SIG-M5 treated with dmso at 0.1 percent for 504 hours (cell line): ENCODE results near the gene GPR107.

Source experiments
- DNase-seq: peaks from one replicate; lab custom pipeline; 2025; ENCODE audit not compliant: unreplicated experiment; lab: John Stamatoyannopoulos, UW

Gene GPR107

DNA sequence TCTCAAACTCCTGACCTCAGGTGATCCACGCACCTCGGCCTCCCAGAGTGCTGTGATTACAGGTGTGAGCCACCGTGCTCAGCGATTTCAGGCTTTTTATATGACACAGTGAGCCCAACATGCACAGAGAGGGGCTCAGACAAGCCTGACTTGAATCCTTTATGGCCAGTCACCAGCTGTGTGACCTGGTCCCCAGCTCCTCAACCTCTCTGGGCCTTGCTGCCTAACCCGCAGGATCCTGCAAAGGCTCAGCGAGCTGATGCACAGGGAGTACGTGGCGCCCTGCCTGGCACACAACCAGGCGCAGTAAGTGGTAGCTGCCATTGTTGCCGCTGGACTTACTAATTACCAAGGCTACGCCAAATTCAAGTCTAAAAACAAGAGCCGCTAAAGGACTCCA lies 101.9 kb downstream of the GPR107 start:
- no peak for DNase-seq

DNA sequence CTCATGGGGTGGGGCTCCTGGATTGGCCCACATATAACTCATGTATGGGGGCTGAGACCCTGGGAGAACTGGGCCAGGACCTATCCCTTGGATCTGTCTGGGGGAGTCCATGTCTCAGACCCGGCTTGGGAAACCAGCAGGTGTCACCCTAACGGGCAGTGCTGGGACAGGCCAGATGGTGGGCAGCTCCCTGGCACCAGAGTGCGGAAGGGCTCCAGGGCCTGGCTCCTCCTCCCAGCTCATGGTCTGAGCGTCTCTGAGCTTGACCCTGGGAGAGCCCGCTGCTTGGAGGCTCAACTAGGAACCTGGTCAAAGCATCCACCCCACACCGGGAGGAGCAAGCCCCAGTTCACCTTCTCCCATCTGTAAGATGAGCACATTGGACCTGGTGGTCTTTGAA lies 103.0 kb downstream of the GPR107 start:
- no peak for DNase-seq

- DNase-seq, result no peak
Observed at GRCh38 chr9:130157079-130157478, 103.4 kb downstream of the GPR107 start.

- no peak for DNase-seq
Observed at GRCh38 chr9:130158001-130158400, 104.3 kb downstream of the GPR107 start.

GRCh38 chr9:130159057-130159456 lies 105.4 kb downstream of the GPR107 start:
- DNase-seq, result no peak

DNA sequence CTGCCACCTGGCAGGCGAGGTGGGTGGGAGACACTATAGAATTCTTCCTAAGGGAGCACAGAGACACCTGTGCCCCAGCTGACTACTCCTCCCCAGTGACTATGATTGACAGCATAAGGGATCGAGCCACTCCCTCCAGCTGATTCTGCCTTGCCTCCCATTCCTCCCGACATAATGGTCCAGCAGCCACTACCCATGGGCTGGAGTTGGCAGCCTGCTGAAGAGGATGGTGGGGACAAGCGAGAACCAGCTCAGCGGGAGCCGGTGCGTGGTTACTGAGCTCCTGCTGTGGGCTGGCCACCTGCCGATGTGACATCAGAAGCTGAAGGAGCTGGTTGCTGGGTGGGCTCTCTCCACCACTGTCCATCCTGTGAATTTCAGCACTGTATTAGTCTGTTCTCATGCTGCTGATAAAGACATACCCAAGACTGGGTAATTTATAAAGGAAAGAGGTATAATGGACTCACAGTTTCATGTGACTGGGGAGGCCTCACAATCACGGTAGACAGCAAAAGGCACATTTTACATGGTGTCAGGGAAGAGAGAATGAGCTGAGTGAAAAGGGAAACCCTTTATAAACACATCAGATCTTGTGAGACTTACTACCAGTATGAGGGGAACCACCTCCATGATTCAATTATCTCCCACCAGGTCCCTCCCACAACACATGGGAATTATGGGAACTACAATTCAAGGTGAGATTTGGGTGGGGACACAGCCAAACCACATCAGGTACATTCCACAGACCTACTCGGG lies 106.4 kb downstream of the GPR107 start:
- no peak for DNase-seq

GRCh38 chr9:130160862-130161470 lies 107.3 kb downstream of the GPR107 start:
- DNase-seq, result no peak

DNA sequence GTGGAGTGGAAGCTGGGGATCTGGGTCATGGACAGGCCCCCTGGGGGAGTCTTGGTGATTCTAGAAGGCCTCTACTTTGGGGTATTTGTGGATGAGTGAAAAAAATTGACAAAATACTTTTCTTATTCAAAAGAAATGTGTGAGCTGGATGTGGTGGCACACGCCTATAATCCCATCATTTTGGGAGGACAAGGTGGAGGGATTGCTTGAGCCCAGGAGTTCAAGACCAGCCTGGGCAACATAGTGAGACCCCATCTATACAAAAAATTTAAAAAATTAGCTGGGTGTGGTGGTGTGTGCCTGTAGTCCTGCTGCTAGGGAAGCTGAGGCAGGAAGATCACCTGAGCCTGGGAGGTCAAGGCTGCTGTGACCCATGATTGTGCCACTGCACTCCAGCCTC lies 111.9 kb downstream of the GPR107 start:
- no peak for DNase-seq

DNA sequence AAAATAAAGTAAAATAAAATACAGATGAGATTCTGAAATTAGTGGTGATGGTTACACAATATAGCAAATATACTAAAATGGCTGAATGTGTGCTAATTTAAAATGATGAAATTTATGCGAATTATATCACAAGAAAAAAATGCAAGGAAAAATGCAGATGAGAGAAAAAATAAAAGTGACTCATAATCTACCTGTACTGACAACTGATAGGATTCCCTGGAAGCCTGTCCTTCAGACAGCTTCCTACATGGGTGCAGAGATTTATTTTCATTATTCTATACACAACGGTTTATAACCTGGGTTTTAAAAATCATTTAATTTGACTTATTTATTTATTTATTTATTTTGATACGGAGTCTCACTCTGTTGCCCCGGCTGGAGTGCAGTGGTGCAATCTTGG lies 112.7 kb downstream of the GPR107 start:
- DNase-seq, result no peak

GRCh38 chr9:130167927-130168326 lies 114.2 kb downstream of the GPR107 start:
- DNase-seq, result no peak

- DNase-seq, result no peak
Observed at GRCh38 chr9:130171226-130172148, 117.8 kb downstream of the GPR107 start.

- DNase-seq, result peak; percentile 34
Observed at GRCh38 chr9:130172161-130172857, 118.6 kb downstream of the GPR107 start, which contains the start of gene NCS1. Gene NCS1 (plus strand): TSS chr9:130172404. CDS start chr9:130172664, 260 bp downstream.

DNA sequence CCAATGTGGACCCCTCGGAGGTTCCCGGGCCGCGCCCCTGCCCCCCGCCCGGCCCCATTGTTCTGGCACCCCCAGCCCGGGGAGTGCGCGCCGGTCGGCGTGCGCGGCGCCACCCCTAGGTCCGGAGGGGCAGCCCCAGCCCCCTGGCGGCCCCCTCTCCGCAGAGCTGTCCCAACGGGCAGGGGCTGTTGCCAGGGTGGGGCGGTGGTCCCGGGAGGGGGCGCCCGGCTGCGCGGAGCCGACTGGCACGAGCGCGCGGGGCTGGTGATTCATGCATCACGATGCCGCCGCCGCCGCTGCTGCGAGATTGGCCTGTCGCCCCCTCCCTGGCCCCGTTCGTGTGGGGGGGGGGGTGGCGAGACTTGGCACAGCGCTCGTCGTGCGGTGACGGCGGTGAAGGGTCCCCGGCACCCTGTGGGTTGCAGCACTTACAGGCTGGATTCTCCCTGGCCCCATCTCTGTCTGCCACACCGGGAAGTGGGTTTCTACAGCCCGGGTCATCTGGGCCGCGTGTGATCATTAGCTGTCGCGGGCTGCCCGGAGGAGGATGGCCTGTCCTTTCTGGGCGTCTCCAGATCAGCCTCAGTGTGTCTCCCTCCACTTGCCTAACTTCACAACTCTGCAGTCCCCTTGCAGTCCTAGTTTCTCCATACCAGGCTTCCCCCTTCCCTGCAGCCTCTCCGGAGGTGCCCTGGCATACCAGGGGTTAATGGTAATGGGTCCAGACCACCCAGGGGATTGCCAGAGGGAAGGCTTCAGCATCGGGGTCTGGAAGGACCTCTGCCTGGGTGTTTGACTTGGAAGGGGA lies 119.4 kb downstream of the GPR107 start:
- no peak for DNase-seq

GRCh38 chr9:130173666-130173983 lies 119.9 kb downstream of the GPR107 start:
- no peak for DNase-seq

GRCh38 chr9:130174025-130174424 lies 120.3 kb downstream of the GPR107 start:
- no peak for DNase-seq

DNA sequence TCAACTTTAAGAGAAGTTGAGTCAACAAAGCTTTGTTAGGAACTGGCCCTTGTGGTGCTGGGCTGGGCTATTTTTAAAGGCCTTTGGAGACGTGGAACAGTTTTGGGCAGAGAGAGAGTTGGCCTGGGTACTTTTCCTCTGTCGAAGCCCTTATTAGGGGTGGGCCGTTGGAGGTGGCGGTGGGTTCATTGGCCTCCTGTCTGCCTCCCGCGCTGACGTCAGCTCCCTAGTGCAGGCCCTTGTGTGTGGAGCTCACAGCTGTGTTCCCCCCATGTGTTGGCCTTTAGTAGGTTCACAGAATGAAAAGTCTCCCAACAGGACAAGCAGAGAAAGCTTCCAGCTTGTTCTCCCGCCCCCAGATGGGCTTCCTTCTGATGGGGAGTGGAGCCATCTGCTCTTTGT lies 121.2 kb downstream of the GPR107 start:
- no peak for DNase-seq

GRCh38 chr9:130175355-130175754 lies 121.6 kb downstream of the GPR107 start:
- DNase-seq, result no peak

GRCh38 chr9:130176760-130177159 lies 123.1 kb downstream of the GPR107 start:
- DNase-seq, result no peak

DNA sequence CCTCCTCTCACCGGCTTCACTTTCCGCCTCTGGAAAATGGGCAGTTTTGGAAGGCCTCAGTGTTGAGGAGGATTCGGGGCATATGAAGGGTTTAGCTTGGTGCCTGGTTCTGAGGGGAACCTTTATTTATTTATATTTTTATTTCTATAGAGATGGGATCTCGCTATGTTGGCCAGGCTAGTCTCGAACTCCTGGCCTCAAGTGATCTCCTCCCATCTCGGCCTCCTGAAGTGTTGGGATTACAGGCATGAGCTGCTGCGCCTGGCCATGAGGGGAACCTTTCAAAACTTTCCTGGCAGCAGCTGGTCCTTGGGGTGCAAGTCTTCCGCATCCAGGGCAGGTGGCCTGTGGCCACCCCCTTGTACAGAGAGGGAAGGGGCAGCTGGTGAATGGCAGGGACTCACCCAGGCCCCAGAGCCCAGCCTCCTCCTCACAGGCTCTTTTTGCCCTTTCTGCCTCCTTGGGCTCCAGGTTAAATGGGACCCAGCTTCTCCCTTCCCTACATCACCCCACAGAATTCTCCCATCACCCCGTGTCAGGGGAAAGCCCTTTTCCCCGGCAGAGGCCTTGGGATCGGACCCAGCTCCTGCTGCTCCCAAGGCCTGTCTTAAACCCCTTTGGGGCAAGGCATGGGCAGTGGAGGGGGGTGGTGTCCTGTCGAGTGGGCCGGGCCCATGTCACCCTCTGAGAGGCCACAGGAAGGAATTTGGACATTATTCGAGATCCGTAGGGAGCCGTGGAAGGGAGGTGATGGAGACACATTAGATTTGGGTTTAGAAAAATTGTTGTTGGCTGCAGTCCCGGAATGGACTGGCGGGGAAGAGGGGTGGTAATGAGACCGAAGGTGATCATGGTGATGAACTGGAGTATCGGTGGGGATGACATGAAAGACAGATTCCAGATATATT lies 124.4 kb downstream of the GPR107 start:
- DNase-seq, result no peak
